Right ventricle myocardium inferior (tissue), 1 donor: ENCODE results near the gene PCDHGA4. TPM values are rescaled to one million over a fixed set of nuclear protein-coding genes. Genes with fewer than 3 reads are reported as not detected.

Source experiments
- ATAC-seq: fragments of 200-7000 bp; cut with Tn5 transposase; one replicate; pipeline ENCODE4 v1.9.1; 2020; ENCODE audit warnings: mild to moderate bottlenecking, moderate library complexity
- DNase-seq: peaks from one replicate; pipeline ENCODE4 v3.0.0; 2021; ENCODE audit errors: missing footprints
- intact Hi-C: fragments of 100-400 bp; cut with DNase I; formaldehyde crosslinking; loops from one replicate; pipeline ENCODE4 v1.11.0; 2022
- total RNA-seq: library from RNA; stranded (reverse); fragmentation: NEBNext Ultra II Directional; extraction: Animal tissue kit (Norgen Biotek cat#: 25700); gene quantifications from one replicate; pipeline ENCODE4 v1.2.1, GENCODE V29; 2021
- donor health status: DM: no; HTN: yes; CAD: no; lungs with severe emphysema.

PCDHGA4 gene
- total RNA-seq, 1 donor from 2014 or later, result 7.8 TPM

- no peak for ATAC-seq
- peak; percentile 54 for DNase-seq
- intact Hi-C loops, result no loop called here
Measured at GRCh38 chr5:141399555-141400258, 44.9 kb downstream of the PCDHGA4 start.

- no peak for ATAC-seq
- DNase-seq, result peak; percentile 67
- intact Hi-C loops, result no loop called here
Measured at GRCh38 chr5:141402553-141403243, 47.9 kb downstream of the PCDHGA4 start, which contains the start of gene PCDHGA9. Gene PCDHGA9, plus strand, starts transcription at chr5:141402778. Its CDS starts 175 bp downstream, at chr5:141402953.

- intact Hi-C loops, result no loop called here
- ATAC-seq (no peak), DNase-seq (no peak)
Measured at GRCh38 chr5:141403387-141403786, 48.6 kb downstream of the PCDHGA4 start.

Other genes starting within 250 kb of the PCDHGA4 start
- gene PCDHB4, start 233.2 kb upstream of the PCDHGA4 start, total RNA-seq, result 1.5 TPM
- gene PCDHB5, start 219.8 kb upstream of the PCDHGA4 start, total RNA-seq, result 1.6 TPM
- gene PCDHB6, start 205.0 kb upstream of the PCDHGA4 start, total RNA-seq, result 0.51 TPM
- gene PCDHB7, start 182.4 kb upstream of the PCDHGA4 start, total RNA-seq, result 0.87 TPM
- gene PCDHB8, start 177.2 kb upstream of the PCDHGA4 start, total RNA-seq, result 2.2 TPM
- 2.5 TPM for gene PCDHB16, start 172.6 kb upstream of the PCDHGA4 start, total RNA-seq
- 1.3 TPM for gene PCDHB9, start 167.9 kb upstream of the PCDHGA4 start, total RNA-seq
- gene PCDHB10, start 162.7 kb upstream of the PCDHGA4 start, total RNA-seq, result 0.84 TPM
- 0.81 TPM for gene PCDHB11, start 155.4 kb upstream of the PCDHGA4 start, total RNA-seq
- 1.3 TPM for gene PCDHB12, start 146.3 kb upstream of the PCDHGA4 start, total RNA-seq
- 2.6 TPM for gene PCDHB13, start 141.1 kb upstream of the PCDHGA4 start, total RNA-seq
- 4.1 TPM for gene PCDHB14, start 131.7 kb upstream of the PCDHGA4 start, total RNA-seq
- 5.8 TPM for gene PCDHB15, start 109.6 kb upstream of the PCDHGA4 start, total RNA-seq
- gene SLC25A2, start 51.0 kb upstream of the PCDHGA4 start, total RNA-seq, result not detected
- 101 TPM for gene TAF7, start 34.2 kb upstream of the PCDHGA4 start, total RNA-seq
- 3.2 TPM for gene PCDHGA1, start 24.5 kb upstream of the PCDHGA4 start, total RNA-seq
- 6.2 TPM for gene PCDHGA2, start 16.3 kb upstream of the PCDHGA4 start, total RNA-seq
- 9.8 TPM for gene PCDHGA3, start 11.2 kb upstream of the PCDHGA4 start, total RNA-seq
- 6.7 TPM for gene PCDHGB1, start 4.9 kb upstream of the PCDHGA4 start, total RNA-seq
- 8.3 TPM for gene PCDHGB2, start 5.0 kb downstream of the PCDHGA4 start, total RNA-seq
- gene PCDHGA5, start 9.1 kb downstream of the PCDHGA4 start, total RNA-seq, result 5.7 TPM
- gene PCDHGB3, start 15.2 kb downstream of the PCDHGA4 start, total RNA-seq, result 7.3 TPM
- 6.0 TPM for gene PCDHGA6, start 18.9 kb downstream of the PCDHGA4 start, total RNA-seq
- 7.2 TPM for gene PCDHGA7, start 27.7 kb downstream of the PCDHGA4 start, total RNA-seq
- 4.6 TPM for gene PCDHGB4, start 32.7 kb downstream of the PCDHGA4 start, total RNA-seq
- gene PCDHGA8, start 37.6 kb downstream of the PCDHGA4 start, total RNA-seq, result 9.7 TPM
- gene PCDHGB5, start 42.9 kb downstream of the PCDHGA4 start, total RNA-seq, result 6.1 TPM
- gene PCDHGA9, start 47.8 kb downstream of the PCDHGA4 start, total RNA-seq, result 4.2 TPM
- 5.9 TPM for gene PCDHGB6, start 53.0 kb downstream of the PCDHGA4 start, total RNA-seq
- 4.1 TPM for gene PCDHGA10, start 58.0 kb downstream of the PCDHGA4 start, total RNA-seq
- 8.6 TPM for gene PCDHGB7, start 62.7 kb downstream of the PCDHGA4 start, total RNA-seq
- 4.5 TPM for gene PCDHGA11, start 66.0 kb downstream of the PCDHGA4 start, total RNA-seq
- 6.5 TPM for gene PCDHGA12, start 75.5 kb downstream of the PCDHGA4 start, total RNA-seq
- gene PCDHGC3, start 120.9 kb downstream of the PCDHGA4 start, total RNA-seq, result 22.5 TPM
- gene PCDHGC4, start 130.0 kb downstream of the PCDHGA4 start, total RNA-seq, result 2.4 TPM
- gene PCDHGC5, start 134.1 kb downstream of the PCDHGA4 start, total RNA-seq, result 2.4 TPM